Upper lobe of left lung (tissue), 6 donors: ENCODE data around the gene DEFB131B. TPM values are rescaled to one million over a fixed set of nuclear protein-coding genes. Genes with fewer than 3 reads are reported as not detected.
A peak's percentile ranks its signal among the peaks of the same experiment; 100 is the strongest.

ENCODE experiments used
- ATAC-seq, 2 donors: fragments of 200-7000 bp; cut with Tn5 transposase; one replicate each; pipeline ENCODE4 v1.9.1; 2022; ENCODE audit warnings: mild to moderate bottlenecking in 2 of 2, moderate library complexity in 2 of 2; ENCODE audit not compliant: low FRiP score in 2 of 2
- DNase-seq, 2 donors: peaks; one replicate each; pipeline ENCODE4 v3.0.0-alpha.2; 2019 to 2020
- H3K27ac ChIP-seq, 4 donors: fragments of 200-600 bp; sonication (generic); one replicate each; pipeline ENCODE4 v1.5.1; 2016 to 2019
- H3K27me3 ChIP-seq, 4 donors: fragments of 200-600 bp; sonication (generic); one replicate each; pipeline ENCODE4 v1.5.1; 2017 to 2019
- H3K36me3 ChIP-seq, 4 donors: fragments of 200-600 bp; sonication (generic); one replicate each; pipeline ENCODE4 v1.5.1; 2016 to 2019
- H3K4me1 ChIP-seq, 4 donors: fragments of 200-600 bp; sonication (generic); one replicate each; pipeline ENCODE4 v1.5.1; 2018 to 2019
- H3K4me3 ChIP-seq, 4 donors: fragments of 200-600 bp; sonication (generic); one replicate each; pipeline ENCODE4 v1.5.1; 2017 to 2019; ENCODE audit warnings: mild to moderate bottlenecking in 2 of 4, moderate library complexity in 1 of 4
- H3K9me3 ChIP-seq, 4 donors: fragments of 200-600 bp; sonication (generic); one replicate each; pipeline ENCODE4 v1.5.1; 2018 to 2019
- CTCF ChIP-seq, 6 experiments: fragments of 450-650 bp in 4 of 6; fragments of 200-600 bp in 2 of 6; sonication (generic) in 2 of 6; IDR thresholded peaks; one replicate each; pipeline ENCODE4 v1.5.1; 2016 to 2019; ENCODE audit warnings: antibody characterized with exemption in 6 of 6
- EP300 ChIP-seq, 4 donors: sonication (generic); formaldehyde crosslinking; IDR thresholded peaks; one replicate each; pipeline ENCODE4 v1.5.1; 2017; ENCODE audit warnings: antibody characterized with exemption in 4 of 4, control low read depth in 2 of 4
- POLR2A ChIP-seq, 4 donors: fragments of 450-650 bp; IDR thresholded peaks; one replicate each; pipeline ENCODE4 v1.5.1; 2016 to 2017; ENCODE audit warnings: antibody characterized with exemption in 4 of 4, mild to moderate bottlenecking in 2 of 4
- POLR2AphosphoS5 ChIP-seq, 2 donors: sonication (generic); formaldehyde crosslinking; IDR thresholded peaks; one replicate each; pipeline ENCODE4 v1.5.1; 2017; ENCODE audit warnings: antibody characterized with exemption in 2 of 2
- WGBS, 2 donors: methylation state at CpG; one replicate each; pipeline ENCODE4 v1.1.5; 2017 to 2018; 5-methylcytosine and 5-hydroxymethylcytosine counted together
- total RNA-seq, 6 donors: library from RNA; depleted of rRNA in 4 of 6; stranded (reverse); fragments of >200 nt in 4 of 6; gene quantifications; one replicate each; pipeline versions ENCODE4 v1.1.0 to v1.2.1, GENCODE V29; 2016 to 2021
- donor health status: DM: no; HTN: no; CAD: no; lungs with moderate emphysema.
- donor health status: DM: no; HTN: yes; CAD: no; lungs with severe emphysema.

Gene DEFB131B
- total RNA-seq, 6 donors from 2014 or later, result not detected

GRCh38 chr11:71914617-71915189, 36.5 kb downstream of the DEFB131B start:
- TF ChIP-seq POLR2AphosphoS5 (IDR thresholded peaks at IDR 0.05), result no peak
- no peak for TF ChIP-seq CTCF (IDR thresholded peaks at IDR 0.05)
- TF ChIP-seq POLR2A (IDR thresholded peaks at IDR 0.05), result no peak
- no peak for TF ChIP-seq EP300 (IDR thresholded peaks at IDR 0.05)
- Histone ChIP-seq H3K27ac (no peak overlapping the region), H3K36me3 (peaks cover 4 to 72% (median 28%) of the 10 kb centered on the region in 4 donors), H3K4me3 (no peak overlapping the region), H3K4me1 (no peaks in the 10 kb centered on the region), H3K9me3 (no peaks in the 10 kb centered on the region), H3K27me3 (no peaks in the 10 kb centered on the region)
- 94 to 95% methylated on average over 7 of the region's 7 CpGs for WGBS, 2 donors
- no peak for ATAC-seq
- DNase-seq, result no peak

GRCh38 chr11:71917646-71918140, 39.4 kb downstream of the DEFB131B start:
- Histone ChIP-seq H3K4me3 (no peak overlapping the region), H3K27ac (no peak overlapping the region), H3K27me3 (no peaks in the 10 kb centered on the region), H3K36me3 (peaks cover 4 to 58% (median 24%) of the 10 kb centered on the region in 4 donors), H3K9me3 (no peaks in the 10 kb centered on the region), H3K4me1 (no peaks in the 10 kb centered on the region)
- WGBS, 2 donors, result 89 to 95% methylated on average over 9 of the region's 9 CpGs
- DNase-seq (no peak), ATAC-seq (no peak)
- TF ChIP-seq POLR2AphosphoS5 (IDR thresholded peaks at IDR 0.05) (no peak), POLR2A (IDR thresholded peaks at IDR 0.05) (no peak), CTCF (IDR thresholded peaks at IDR 0.05) (no peak), EP300 (IDR thresholded peaks at IDR 0.05) (no peak)

- Histone ChIP-seq H3K36me3 (peaks cover 0 to 7% (median 0%) of the 10 kb centered on the region in 4 donors), H3K4me1 (peaks cover 22 to 36% (median 23%) of the 10 kb centered on the region in 4 donors), H3K27ac (peak within 1 kb of the TSS; percentile 90 to 95 (median 93)), H3K9me3 (no peaks in the 10 kb centered on the region), H3K4me3 (peak within 1 kb of the TSS; percentile 79 to 97 (median 90)), H3K27me3 (no peaks in the 10 kb centered on the region)
- 0 to 1% methylated on average over 31 to 40 of the region's 40 CpGs for WGBS, 2 donors
- peak; percentile 95 to 96 for ATAC-seq
- TF ChIP-seq POLR2AphosphoS5 (IDR thresholded peaks at IDR 0.05), result peak in 1 of 2 donors; percentile 48
- TF ChIP-seq POLR2A (IDR thresholded peaks at IDR 0.05), result no peak
- no peak for TF ChIP-seq EP300 (IDR thresholded peaks at IDR 0.05)
- peak; percentile 62 to 74 for DNase-seq
Measured at GRCh38 chr11:71927820-71928736, 49.8 kb downstream of the DEFB131B start, which contains the start of gene XNDC1N. XNDC1N (minus strand) TSS chr11:71928594; CDS start chr11:71923353, 5,241 bp downstream.

GRCh38 chr11:71928737-71929443, 50.6 kb downstream of the DEFB131B start, which contains the start of gene RNF121:
RNF121 (plus strand) TSS chr11:71929046; CDS start chr11:71929062, 16 bp downstream.
- peak; percentile 99 to 100 for ATAC-seq
- peak; percentile 97 to 98 for DNase-seq
- 0 to 1% methylated on average over 24 to 32 of the region's 32 CpGs for WGBS, 2 donors
- no peaks in the 10 kb centered on the region for H3K27me3 ChIP-seq
- H3K4me1 ChIP-seq, result peaks cover 22 to 36% (median 23%) of the 10 kb centered on the region in 4 donors
- H3K9me3 ChIP-seq, result no peaks in the 10 kb centered on the region
- H3K4me3 ChIP-seq, result peak within 1 kb of the TSS; percentile 79 to 97 (median 90)
- peaks cover 0 to 7% (median 0%) of the 10 kb centered on the region in 4 donors for H3K36me3 ChIP-seq
- TF ChIP-seq POLR2A (IDR thresholded peaks at IDR 0.05), result peak in 1 of 4 donors; percentile 67
- no peak for TF ChIP-seq EP300 (IDR thresholded peaks at IDR 0.05)
- TF ChIP-seq CTCF (IDR thresholded peaks at IDR 0.05), result peak in 2 of 6 experiments; percentile 6 to 9
- peak; percentile 42 to 59 for TF ChIP-seq POLR2AphosphoS5 (IDR thresholded peaks at IDR 0.05)
- H3K27ac ChIP-seq, result peak within 1 kb of the TSS; percentile 90 to 95 (median 93)
